GM23248 (cell line): ENCODE results near the gene ZNF346.

Source experiments
- EZH2 ChIP-seq: fragments of 200-600 bp; sonication (generic); IDR thresholded peaks from 2 replicates; pipeline ENCODE4 v1.6.1; 2018; ENCODE audit warnings: antibody characterized with exemption, mild to moderate bottlenecking; ENCODE audit not compliant: insufficient read depth, poor library complexity, severe bottlenecking
- EZH2phosphoT487 ChIP-seq: fragments of 200-600 bp; sonication (generic); IDR thresholded peaks from 2 replicates; pipeline ENCODE4 v1.6.1; 2018; ENCODE audit warnings: antibody characterized with exemption, moderate library complexity, mild to moderate bottlenecking, low read depth; ENCODE audit not compliant: insufficient read depth

- TF ChIP-seq EZH2: no peak
- TF ChIP-seq EZH2phosphoT487: no peak
Measured at GRCh38 chr5:177043958-177044357, 21.5 kb downstream of the ZNF346 start.
